ENCODE measurements around the gene NSMF. TPM values are rescaled to one million over a fixed set of nuclear protein-coding genes. Genes with fewer than 3 reads are reported as not detected.

The NSMF gene, protein sequence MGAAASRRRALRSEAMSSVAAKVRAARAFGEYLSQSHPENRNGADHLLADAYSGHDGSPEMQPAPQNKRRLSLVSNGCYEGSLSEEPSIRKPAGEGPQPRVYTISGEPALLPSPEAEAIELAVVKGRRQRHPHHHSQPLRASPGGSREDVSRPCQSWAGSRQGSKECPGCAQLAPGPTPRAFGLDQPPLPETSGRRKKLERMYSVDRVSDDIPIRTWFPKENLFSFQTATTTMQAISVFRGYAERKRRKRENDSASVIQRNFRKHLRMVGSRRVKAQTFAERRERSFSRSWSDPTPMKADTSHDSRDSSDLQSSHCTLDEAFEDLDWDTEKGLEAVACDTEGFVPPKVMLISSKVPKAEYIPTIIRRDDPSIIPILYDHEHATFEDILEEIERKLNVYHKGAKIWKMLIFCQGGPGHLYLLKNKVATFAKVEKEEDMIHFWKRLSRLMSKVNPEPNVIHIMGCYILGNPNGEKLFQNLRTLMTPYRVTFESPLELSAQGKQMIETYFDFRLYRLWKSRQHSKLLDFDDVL
- total RNA-seq (9.9 TPM), polyA plus RNA-seq (ENCODE audit: insufficient read depth in 1 of 8, insufficient read length in 8 of 8, low replicate concordance in 1 of 8) (10 to 100 TPM; 16.1 to 31.1 (median 23.0) TPM)
- long read RNA-seq, donor 1, partial matches to known transcripts: 0 of 1 reads
- long read RNA-seq, donor 1, other reads (novel, unspliced or antisense): 0 of 1 reads
- long read RNA-seq, donor 2: 0 reads
- long read RNA-seq, donor 3, partial matches to known transcripts: 5 of 10 reads
- long read RNA-seq, donor 3, other reads (novel, unspliced or antisense): 0 of 10 reads
- long read RNA-seq, donor 4, partial matches to known transcripts: 0 of 2 reads
- long read RNA-seq, donor 4, other reads (novel, unspliced or antisense): 0 of 2 reads
- long read RNA-seq, donor 5, transcript NSMF-201 (15 exons, 2,981 nt): major isoform, 8 of 27 reads
- long read RNA-seq, donor 5, partial matches to known transcripts: 19 of 27 reads
- long read RNA-seq, donor 5, other reads (novel, unspliced or antisense): 0 of 27 reads
- long read RNA-seq, donor 6, partial matches to known transcripts: 5 of 10 reads
- long read RNA-seq, donor 6, other reads (novel, unspliced or antisense): 0 of 10 reads
- long read RNA-seq, donor 7, partial matches to known transcripts: 17 of 22 reads
- long read RNA-seq, donor 7, other reads (novel, unspliced or antisense): 0 of 22 reads
- long read RNA-seq, donor 8, partial matches to known transcripts: 0 of 1 reads
- long read RNA-seq, donor 8, other reads (novel, unspliced or antisense): 0 of 1 reads
- long read RNA-seq, donor 9, partial matches to known transcripts: 0 of 1 reads
- long read RNA-seq, donor 9, other reads (novel, unspliced or antisense): 0 of 1 reads
- long read RNA-seq, donor 10, partial matches to known transcripts: 0 of 2 reads
- long read RNA-seq, donor 10, other reads (novel, unspliced or antisense): 0 of 2 reads
- long read RNA-seq, donor 11, partial matches to known transcripts: 0 of 4 reads
- long read RNA-seq, donor 11, other reads (novel, unspliced or antisense): 0 of 4 reads

DNA sequence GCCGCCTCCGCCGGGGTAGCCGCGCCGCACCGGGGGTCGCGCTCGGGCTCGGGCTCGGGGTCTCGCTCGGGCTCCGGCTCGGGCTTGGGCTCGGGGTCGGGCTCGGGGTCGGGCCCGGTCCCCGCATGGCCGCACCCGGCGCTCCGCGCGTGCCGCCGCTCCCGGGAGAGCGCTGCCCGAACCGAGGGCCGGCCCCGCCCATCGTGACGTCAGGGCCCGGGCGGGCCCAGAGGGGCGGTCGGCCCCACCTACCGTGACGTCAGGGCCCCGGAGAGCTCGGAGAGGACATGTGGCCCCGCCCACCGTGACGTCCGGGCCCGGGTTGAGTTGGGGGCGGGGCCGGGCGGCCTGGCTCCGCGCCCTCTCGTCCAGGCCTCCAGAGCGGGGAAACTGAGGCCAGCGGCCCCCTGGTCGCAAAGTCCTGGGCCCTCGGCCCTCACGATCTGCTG lies at the start of gene NSMF:
Gene NSMF (minus strand): TSS at position 183 of the 449 bp plus-strand sequence. CDS start 232 bp downstream, outside the sequence.
- peak; percentile 95 for DNase-seq
- Histone ChIP-seq H3K27me3 (ENCODE audit: control insufficient read depth, insufficient read depth, low read length) (peaks cover 14% of the 10 kb centered on the region), H3K36me3 (ENCODE audit: control insufficient read depth, insufficient read depth, low read length) (peaks cover 21% of the 10 kb centered on the region), H3K27ac (ENCODE audit: low read length) (peak within 1 kb of the TSS; percentile 51), H3K4me3 (ENCODE audit: low read length) (peak within 1 kb of the TSS; percentile 56), H3K4me1 (ENCODE audit: control insufficient read depth, insufficient read depth, low read length) (peaks cover 39% of the 10 kb centered on the region), H3K9me3 (replicated peaks; ENCODE audit: control insufficient read depth, low read depth, low read length) (no peaks in the 10 kb centered on the region)
- under 1% methylated on average over 58 of the region's 62 CpGs for WGBS (ENCODE audit: insufficient coverage)

DNA sequence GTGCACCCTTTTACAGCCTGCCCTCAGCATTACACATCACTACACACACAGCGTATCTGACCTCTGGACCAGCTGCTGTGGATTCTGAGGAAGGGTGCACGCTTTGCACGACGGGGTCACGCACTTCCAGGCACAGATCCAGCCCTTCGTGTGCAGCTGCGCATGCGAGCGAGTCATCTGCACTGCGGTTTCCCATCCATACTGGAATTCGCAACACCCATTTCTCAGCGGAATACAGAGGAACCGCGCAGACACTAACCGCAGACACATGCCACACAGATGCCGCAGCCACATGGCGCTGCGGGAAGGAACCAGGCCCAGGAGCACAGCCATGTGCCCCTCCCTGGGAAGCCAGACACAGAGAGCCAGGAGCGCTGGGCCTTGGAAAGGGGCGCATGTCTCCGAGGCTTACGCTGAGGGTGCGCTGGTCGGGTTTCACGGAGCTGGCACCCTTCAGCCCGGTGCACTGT lies 47.6 kb upstream of the NSMF start:
- 75% methylated on average over 26 of the region's 26 CpGs for WGBS (ENCODE audit: insufficient coverage)
- Histone ChIP-seq H3K4me3 (ENCODE audit: low read length) (no peak overlapping the region), H3K27ac (ENCODE audit: low read length) (no peak overlapping the region), H3K4me1 (ENCODE audit: control insufficient read depth, insufficient read depth, low read length) (no peaks in the 10 kb centered on the region), H3K9me3 (replicated peaks; ENCODE audit: control insufficient read depth, low read depth, low read length) (no peaks in the 10 kb centered on the region), H3K36me3 (ENCODE audit: control insufficient read depth, insufficient read depth, low read length) (no peaks in the 10 kb centered on the region), H3K27me3 (ENCODE audit: control insufficient read depth, insufficient read depth, low read length) (no peaks in the 10 kb centered on the region)
- peak; percentile 20 for DNase-seq

GRCh38 chr9:137506274-137506673 lies 47.1 kb upstream of the NSMF start:
- Histone ChIP-seq H3K27ac (ENCODE audit: low read length) (no peak overlapping the region), H3K9me3 (replicated peaks; ENCODE audit: control insufficient read depth, low read depth, low read length) (no peaks in the 10 kb centered on the region), H3K36me3 (ENCODE audit: control insufficient read depth, insufficient read depth, low read length) (no peaks in the 10 kb centered on the region), H3K4me1 (ENCODE audit: control insufficient read depth, insufficient read depth, low read length) (no peaks in the 10 kb centered on the region), H3K27me3 (ENCODE audit: control insufficient read depth, insufficient read depth, low read length) (no peaks in the 10 kb centered on the region), H3K4me3 (ENCODE audit: low read length) (no peak overlapping the region)
- DNase-seq: no peak
- WGBS (ENCODE audit: insufficient coverage): 86% methylated on average over 15 of the region's 15 CpGs

DNA sequence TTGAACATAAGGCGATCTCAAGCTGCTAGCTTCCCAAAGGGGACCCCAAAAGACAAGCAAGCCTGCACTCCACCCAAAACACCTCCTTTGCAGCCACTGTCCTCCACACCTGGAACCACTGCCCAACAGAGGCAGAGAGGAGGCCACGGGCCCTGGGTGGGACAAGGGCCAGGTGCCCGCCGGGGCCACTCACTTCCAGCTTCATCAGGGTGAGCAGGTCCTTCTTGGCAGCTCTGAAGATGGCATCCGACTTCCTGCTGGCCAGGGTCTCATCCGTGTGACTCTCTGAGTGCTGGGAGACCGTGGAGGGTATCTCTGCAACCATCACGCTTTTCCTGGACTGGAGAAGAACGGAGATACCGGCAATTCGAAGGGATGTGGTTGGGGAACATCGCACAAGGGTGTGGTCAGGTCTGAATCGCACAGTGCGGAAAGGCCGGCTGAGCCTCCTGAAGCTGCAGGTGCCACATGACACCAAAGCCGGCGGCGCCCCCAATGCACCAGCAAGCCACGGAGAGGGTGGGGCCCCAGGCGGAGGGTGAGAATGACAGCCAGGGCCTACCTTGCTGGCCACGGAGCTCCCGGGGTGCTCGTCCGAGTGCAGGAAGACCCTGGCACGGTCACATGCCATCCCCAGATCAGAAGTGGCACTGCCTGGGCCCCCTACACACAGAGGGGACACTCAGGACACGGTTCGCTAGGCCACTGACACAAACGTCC lies 46.4 kb upstream of the NSMF start:
- Histone ChIP-seq H3K27ac (ENCODE audit: low read length) (no peak overlapping the region), H3K36me3 (ENCODE audit: control insufficient read depth, insufficient read depth, low read length) (peaks cover 2% of the 10 kb centered on the region), H3K4me1 (ENCODE audit: control insufficient read depth, insufficient read depth, low read length) (no peaks in the 10 kb centered on the region), H3K9me3 (replicated peaks; ENCODE audit: control insufficient read depth, low read depth, low read length) (no peaks in the 10 kb centered on the region), H3K4me3 (ENCODE audit: low read length) (no peak overlapping the region), H3K27me3 (ENCODE audit: control insufficient read depth, insufficient read depth, low read length) (no peaks in the 10 kb centered on the region)
- WGBS (ENCODE audit: insufficient coverage): 87% methylated on average over 28 of the region's 28 CpGs
- DNase-seq: no peak

DNA sequence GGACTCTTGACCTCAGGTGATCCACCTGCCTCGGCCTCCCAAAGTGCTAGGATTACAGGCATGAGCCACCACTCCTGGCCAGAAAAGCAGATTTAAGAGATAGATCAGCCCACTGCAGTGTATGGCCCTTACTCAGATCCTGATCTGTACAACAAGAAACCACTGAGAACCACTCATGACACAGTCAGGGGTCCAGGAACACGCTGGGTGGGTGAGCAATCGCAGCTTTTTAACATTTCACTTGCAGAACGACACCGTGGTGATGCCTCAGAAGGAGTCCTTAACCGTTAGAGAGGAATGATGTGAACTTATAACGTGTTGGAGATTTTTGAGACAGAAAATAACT lies 45.3 kb upstream of the NSMF start:
- DNase-seq: no peak
- 72% methylated on average over 5 of the region's 7 CpGs for WGBS (ENCODE audit: insufficient coverage)
- H3K27ac ChIP-seq (ENCODE audit: low read length): no peak overlapping the region
- no peaks in the 10 kb centered on the region for H3K4me1 ChIP-seq (ENCODE audit: control insufficient read depth, insufficient read depth, low read length)
- no peak overlapping the region for H3K4me3 ChIP-seq (ENCODE audit: low read length)
- no peaks in the 10 kb centered on the region for H3K27me3 ChIP-seq (ENCODE audit: control insufficient read depth, insufficient read depth, low read length)
- no peaks in the 10 kb centered on the region for H3K9me3 ChIP-seq (replicated peaks; ENCODE audit: control insufficient read depth, low read depth, low read length)
- peaks cover 3% of the 10 kb centered on the region for H3K36me3 ChIP-seq (ENCODE audit: control insufficient read depth, insufficient read depth, low read length)

- Histone ChIP-seq H3K9me3 (replicated peaks; ENCODE audit: control insufficient read depth, low read depth, low read length) (no peaks in the 10 kb centered on the region), H3K36me3 (ENCODE audit: control insufficient read depth, insufficient read depth, low read length) (peaks cover 3% of the 10 kb centered on the region), H3K4me3 (ENCODE audit: low read length) (no peak overlapping the region), H3K27me3 (ENCODE audit: control insufficient read depth, insufficient read depth, low read length) (no peaks in the 10 kb centered on the region), H3K27ac (ENCODE audit: low read length) (no peak overlapping the region), H3K4me1 (ENCODE audit: control insufficient read depth, insufficient read depth, low read length) (no peaks in the 10 kb centered on the region)
- 86% methylated on average over 12 of the region's 36 CpGs for WGBS (ENCODE audit: insufficient coverage)
- DNase-seq: no peak
Observed at GRCh38 chr9:137502008-137502911, 43.1 kb upstream of the NSMF start.

DNA sequence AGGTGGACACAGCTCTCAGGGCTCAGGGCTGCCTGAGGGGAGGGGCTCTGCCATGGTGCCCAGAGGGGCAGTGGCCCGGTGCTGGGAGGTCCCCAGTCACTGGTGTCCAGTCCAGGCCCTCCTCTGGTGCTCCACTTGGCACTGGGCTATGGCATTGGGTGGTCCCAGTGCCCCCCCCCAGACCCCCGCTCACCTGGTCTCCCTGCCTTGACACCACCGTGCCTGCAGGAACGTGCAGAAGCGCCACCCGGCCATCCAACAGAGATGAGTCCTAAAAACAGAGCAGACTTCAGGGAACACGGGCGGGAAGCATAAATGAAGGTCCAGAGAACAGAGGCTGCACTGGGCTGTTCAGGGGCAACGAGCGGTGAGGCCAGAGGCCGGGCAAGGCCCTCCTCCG lies 42.3 kb upstream of the NSMF start:
- WGBS (ENCODE audit: insufficient coverage): 87% methylated on average over 12 of the region's 12 CpGs
- H3K36me3 ChIP-seq (ENCODE audit: control insufficient read depth, insufficient read depth, low read length): peaks cover 3% of the 10 kb centered on the region

DNA sequence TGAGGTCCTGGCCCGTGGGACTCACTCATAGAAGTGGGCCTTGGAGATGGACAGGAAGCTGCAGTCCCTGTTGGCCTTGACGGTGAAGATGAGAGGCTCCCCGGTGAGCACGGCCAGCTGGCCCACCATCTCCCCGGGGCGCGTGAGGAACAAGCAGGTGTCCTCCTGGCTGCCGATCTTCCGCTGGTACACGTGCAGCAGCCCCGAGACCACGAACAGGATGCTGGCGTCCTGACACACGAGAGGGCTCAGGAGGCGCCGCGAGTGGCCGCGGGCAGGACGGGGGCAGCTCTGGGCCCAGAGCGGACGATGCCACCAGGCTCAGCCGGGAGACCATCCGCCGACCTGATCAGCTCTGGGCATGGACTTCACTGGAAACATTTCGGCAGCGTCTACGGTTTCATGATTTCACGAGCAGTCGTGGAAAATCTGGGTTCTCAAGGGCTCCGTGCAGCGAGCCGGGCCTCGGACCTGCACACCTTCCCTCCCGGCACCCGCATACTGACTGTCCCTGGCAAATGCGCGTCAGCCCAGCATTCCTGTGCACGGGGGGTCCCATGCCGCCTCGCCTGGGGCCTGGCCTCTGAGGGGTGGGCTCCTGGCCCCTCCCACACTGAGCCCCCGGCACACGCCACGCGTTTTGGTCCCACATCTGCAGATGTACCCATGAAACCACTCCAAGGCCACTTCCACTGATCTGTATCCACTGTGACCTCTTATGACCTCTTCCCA lies 41.7 kb upstream of the NSMF start:
- peaks cover 3% of the 10 kb centered on the region for H3K36me3 ChIP-seq (ENCODE audit: control insufficient read depth, insufficient read depth, low read length)
- no peaks in the 10 kb centered on the region for H3K4me1 ChIP-seq (ENCODE audit: control insufficient read depth, insufficient read depth, low read length)
- no peak overlapping the region for H3K27ac ChIP-seq (ENCODE audit: low read length)
- 91% methylated on average over 44 of the region's 45 CpGs for WGBS (ENCODE audit: insufficient coverage)
- H3K27me3 ChIP-seq (ENCODE audit: control insufficient read depth, insufficient read depth, low read length): no peaks in the 10 kb centered on the region
- H3K4me3 ChIP-seq (ENCODE audit: low read length): no peak overlapping the region
- no peaks in the 10 kb centered on the region for H3K9me3 ChIP-seq (replicated peaks; ENCODE audit: control insufficient read depth, low read depth, low read length)
- no peak for DNase-seq

More for the DNA sequence above, 42.3 kb upstream of the NSMF start:
- no peaks in the 10 kb centered on the region for H3K4me1 ChIP-seq (ENCODE audit: control insufficient read depth, insufficient read depth, low read length)
- DNase-seq: no peak
- no peaks in the 10 kb centered on the region for H3K9me3 ChIP-seq (replicated peaks; ENCODE audit: control insufficient read depth, low read depth, low read length)
- H3K27me3 ChIP-seq (ENCODE audit: control insufficient read depth, insufficient read depth, low read length): no peaks in the 10 kb centered on the region
- no peak overlapping the region for H3K4me3 ChIP-seq (ENCODE audit: low read length)
- H3K27ac ChIP-seq (ENCODE audit: low read length): no peak overlapping the region
